ENCODE data around the gene GAST.
A peak's percentile ranks its signal among the peaks of the same experiment; 100 is the strongest.
"Not testable (repeated sequence)": the region's sequence is repeated elsewhere in the genome, so short reads cannot be mapped to it uniquely, and the experiment has no call there.

GAST gene

GRCh38 chr17:41684035-41684434 lies 28.1 kb upstream of the GAST start:
- no peak for DNase-seq

DNA sequence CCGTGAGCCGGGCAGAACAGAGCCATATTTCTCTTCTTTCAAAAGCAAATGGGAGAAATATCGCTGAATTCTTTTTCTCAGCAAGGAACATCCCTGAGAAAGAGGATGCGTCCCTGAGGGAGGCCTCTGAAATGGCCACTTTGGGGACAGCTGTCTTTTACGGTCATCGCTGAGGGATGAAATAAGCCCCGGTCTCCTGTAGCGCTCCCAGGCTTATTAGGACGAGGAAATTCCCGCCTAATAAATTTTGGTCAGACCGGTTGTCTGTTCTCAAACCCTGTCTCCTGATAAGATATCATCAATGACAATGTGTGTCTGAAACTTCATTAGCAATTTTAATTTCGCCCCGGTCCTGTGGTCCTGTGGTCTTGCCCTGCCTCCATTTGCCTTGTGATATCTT lies 26.4 kb upstream of the GAST start:
- DNase-seq: not testable (repeated sequence)

- DNase-seq: no peak
Observed at GRCh38 chr17:41686281-41686680, 25.9 kb upstream of the GAST start.

- peak; percentile 79 for DNase-seq
Observed at GRCh38 chr17:41687828-41688640, 24.1 kb upstream of the GAST start.

GRCh38 chr17:41688641-41689496 lies 23.3 kb upstream of the GAST start, which contains the start of gene EIF1:
Gene EIF1, plus strand, starts transcription at chr17:41688885. Its CDS starts 154 bp downstream, at chr17:41689039.
- peak; percentile 97 for DNase-seq

- no peak for DNase-seq
Observed at GRCh38 chr17:41689497-41690299, 22.4 kb upstream of the GAST start.

- no peak for DNase-seq
Observed at GRCh38 chr17:41690497-41690896, 21.6 kb upstream of the GAST start.

GRCh38 chr17:41691031-41691777 lies 20.9 kb upstream of the GAST start:
- no peak for DNase-seq

DNA sequence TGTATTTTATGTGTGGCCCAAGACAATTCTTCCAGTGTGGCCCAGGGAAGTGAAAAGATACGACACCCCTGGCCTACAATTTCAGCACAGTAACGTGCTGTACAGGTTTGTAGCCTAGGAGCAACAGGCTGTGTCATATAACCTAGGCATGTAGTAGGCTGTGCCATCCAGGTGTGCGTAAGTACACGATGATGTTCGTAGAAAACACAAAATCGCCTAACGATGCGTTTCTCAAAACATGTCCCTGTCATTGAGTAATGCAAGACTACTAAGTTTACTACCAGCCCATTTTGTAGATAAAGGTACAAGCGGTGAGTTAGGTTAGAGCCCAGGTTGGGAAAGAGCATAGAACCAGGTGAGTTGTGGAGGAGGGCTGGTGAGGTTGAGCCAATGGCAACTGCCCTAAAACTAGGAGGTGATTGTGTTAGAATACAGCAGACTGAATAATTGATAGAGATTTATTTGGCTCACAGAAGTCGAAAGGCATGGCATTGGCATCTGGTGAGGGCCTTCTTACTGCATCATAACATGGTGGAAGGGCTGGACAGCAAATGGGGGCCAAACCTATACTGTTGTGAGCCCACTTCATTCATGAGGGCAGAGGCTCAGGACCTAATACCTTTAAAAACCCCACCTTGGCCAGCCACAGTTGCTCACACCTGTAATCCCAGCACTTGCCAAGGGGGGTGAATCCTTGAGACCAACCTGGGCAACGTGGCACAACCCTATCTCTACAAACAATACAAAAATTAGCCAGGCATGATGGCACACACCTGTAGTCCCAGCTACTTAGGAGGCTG lies 19.2 kb upstream of the GAST start:
- DNase-seq: no peak

DNA sequence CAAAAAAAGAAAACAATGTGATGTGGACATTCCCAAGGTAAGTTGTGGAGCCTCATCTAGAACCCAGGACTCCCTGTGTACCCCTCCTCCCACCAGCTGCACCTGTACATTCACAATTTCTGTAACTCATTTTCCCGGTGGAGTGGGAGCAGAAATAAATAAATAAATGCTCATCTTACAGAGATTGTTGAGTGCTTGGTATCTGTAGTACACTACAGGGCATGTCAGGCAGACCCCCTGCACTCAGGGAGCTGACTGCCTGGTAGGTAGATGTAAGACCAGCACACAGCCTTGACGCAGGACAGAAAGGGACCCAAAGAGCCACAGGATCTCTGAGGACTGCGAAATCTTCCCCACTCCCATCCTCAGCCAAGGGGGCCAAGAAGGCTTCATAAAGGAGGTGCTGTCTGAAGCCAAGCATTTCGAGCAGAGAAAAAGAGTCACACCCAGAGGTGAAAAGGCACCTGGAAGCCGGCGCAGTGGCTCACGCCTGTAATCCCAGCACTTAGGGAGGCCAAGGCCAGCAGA lies 16.9 kb upstream of the GAST start:
- DNase-seq: no peak

DNA sequence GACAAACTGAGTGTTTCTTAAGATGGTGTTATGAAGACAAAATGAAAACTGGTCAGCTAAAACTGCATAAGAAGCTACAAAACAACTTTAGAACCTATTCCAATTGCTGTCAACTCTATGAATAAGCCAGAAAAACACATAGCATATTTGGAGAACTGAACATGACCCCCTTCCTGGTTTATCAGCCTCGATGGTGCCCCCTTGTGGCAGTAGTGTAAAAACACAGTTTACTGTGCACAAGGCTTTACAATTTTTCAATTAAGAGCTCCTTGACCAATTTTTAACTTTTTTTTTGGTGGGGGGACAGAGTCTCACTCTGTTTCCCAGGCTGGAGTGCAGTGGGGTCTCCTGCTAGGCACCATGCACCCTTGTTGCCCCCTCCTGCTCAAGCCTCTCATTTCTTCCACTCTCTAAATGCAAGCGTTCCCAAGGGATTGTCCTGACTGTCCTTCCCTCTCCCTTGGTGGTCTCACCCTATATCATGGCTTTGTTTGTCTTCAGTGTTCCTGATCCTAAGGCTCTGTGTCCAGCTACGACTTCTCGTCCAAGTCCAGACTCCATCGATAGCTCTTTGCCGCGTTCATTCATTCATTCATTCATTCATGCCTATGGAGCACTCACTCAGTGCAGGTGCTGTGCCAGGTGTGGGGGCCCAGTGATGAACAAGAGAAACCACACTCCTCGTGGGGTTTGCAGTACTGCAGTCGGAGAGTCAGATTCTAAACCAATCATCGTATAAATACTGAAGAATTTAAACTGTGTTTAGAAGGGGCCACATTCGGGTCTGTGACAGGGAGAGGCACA lies 16.0 kb upstream of the GAST start:
- DNase-seq: peak; percentile 17

GRCh38 chr17:41697122-41697962 lies 14.8 kb upstream of the GAST start:
- no peak for DNase-seq

DNA sequence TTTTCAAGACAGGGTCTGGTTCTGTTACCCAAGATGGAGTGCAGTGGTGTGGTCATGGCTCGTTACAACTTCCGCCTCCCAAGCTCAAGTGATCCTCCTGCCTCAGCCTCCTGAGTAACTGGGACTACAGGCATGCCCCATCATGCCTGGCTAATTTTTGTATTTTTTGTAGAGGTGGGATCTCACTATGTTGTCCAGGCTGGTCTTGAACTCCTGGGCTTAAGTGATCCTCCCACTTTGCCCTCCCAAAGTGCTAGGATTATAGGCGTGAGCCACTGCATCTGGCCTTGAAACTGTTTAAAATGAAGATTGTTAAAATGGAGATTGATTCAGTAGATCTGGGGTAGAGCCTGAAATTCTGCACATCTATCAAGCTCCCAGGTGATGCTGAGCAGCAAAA lies 11.3 kb upstream of the GAST start:
- DNase-seq: not testable (repeated sequence)

- no peak for DNase-seq
Observed at GRCh38 chr17:41702712-41703111, 9.4 kb upstream of the GAST start.

- DNase-seq: peak; percentile 21
Observed at GRCh38 chr17:41705271-41705991, 6.7 kb upstream of the GAST start.

GRCh38 chr17:41707803-41708669 lies 4.1 kb upstream of the GAST start:
- no peak for DNase-seq

DNA sequence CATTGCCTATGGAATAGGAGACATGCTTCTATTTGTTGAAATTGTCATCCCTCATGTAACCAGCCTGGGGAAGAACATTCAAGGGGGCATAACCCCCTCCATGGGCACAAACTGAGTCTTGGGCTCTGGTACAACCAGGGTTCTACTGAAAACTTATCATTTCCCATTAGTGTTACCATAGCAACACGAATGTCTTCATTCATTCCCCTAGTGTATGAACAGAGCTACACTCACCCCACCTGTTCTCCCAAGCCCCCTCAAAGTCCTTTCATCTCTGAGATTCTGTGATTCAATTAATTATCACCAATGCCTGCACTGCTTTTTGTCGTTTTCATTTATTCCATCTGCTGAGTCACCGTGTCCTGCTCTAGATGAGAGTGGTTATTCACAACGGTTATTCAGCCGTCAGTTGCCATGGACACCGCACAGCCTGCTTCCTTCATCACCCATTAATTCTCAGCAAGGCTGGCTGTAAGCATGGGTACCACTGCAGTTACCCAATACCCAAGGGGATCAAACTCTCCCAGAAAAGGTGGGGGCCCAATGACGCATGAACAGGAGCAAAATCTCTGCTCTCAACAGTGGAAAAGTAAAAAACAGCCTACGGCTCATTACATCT lies 1.6 kb upstream of the GAST start:
- no peak for DNase-seq

All from SHP77 treated with DMSO at 0.1 percent for 48 hours (cell line).